Measurements from ENCODE around the gene GSTA5.
A peak's percentile ranks its signal among the peaks of the same experiment; 100 is the strongest.
"Not testable (repeated sequence)": the region's sequence is repeated elsewhere in the genome, so short reads cannot be mapped to it uniquely, and the experiment has no call there.

Gene GSTA5

GRCh38 chr6:52877786-52878185, 37.2 kb upstream of the GSTA5 start:
- no peak overlapping the region for H3K4me3 ChIP-seq (ENCODE audit: control insufficient read depth, low read depth, low read length)
- no peak for TF ChIP-seq CTCF (conservative IDR thresholded peaks at IDR 0.05; ENCODE audit: control insufficient read depth, insufficient read depth, low read depth, low read length)
- no peak for DNase-seq (ENCODE audit: low read depth)

GRCh38 chr6:52877168-52877567, 36.6 kb upstream of the GSTA5 start:
- peak; percentile 90 for DNase-seq (ENCODE audit: low read depth)
- H3K4me3 ChIP-seq (ENCODE audit: control insufficient read depth, low read depth, low read length), result no peak overlapping the region
- TF ChIP-seq CTCF (conservative IDR thresholded peaks at IDR 0.05; ENCODE audit: control insufficient read depth, insufficient read depth, low read depth, low read length), result no peak

GRCh38 chr6:52876056-52876787, 35.6 kb upstream of the GSTA5 start:
- TF ChIP-seq CTCF (conservative IDR thresholded peaks at IDR 0.05; ENCODE audit: control insufficient read depth, insufficient read depth, low read depth, low read length), result no peak
- DNase-seq (ENCODE audit: low read depth), result no peak
- H3K4me3 ChIP-seq (ENCODE audit: control insufficient read depth, low read depth, low read length), result no peak overlapping the region

GRCh38 chr6:52872031-52872430, 31.4 kb upstream of the GSTA5 start:
- no peak overlapping the region for H3K4me3 ChIP-seq (ENCODE audit: control insufficient read depth, low read depth, low read length)
- no peak for TF ChIP-seq CTCF (conservative IDR thresholded peaks at IDR 0.05; ENCODE audit: control insufficient read depth, insufficient read depth, low read depth, low read length)
- no peak for DNase-seq (ENCODE audit: low read depth)

- H3K4me3 ChIP-seq (ENCODE audit: control insufficient read depth, low read depth, low read length), result no peak overlapping the region
- TF ChIP-seq CTCF (conservative IDR thresholded peaks at IDR 0.05; ENCODE audit: control insufficient read depth, insufficient read depth, low read depth, low read length), result no peak
- DNase-seq (ENCODE audit: low read depth), result no peak
Observed at GRCh38 chr6:52871621-52872020, 31.0 kb upstream of the GSTA5 start.

GRCh38 chr6:52870335-52871091, 29.9 kb upstream of the GSTA5 start:
- not testable (repeated sequence) for H3K4me3 ChIP-seq (ENCODE audit: control insufficient read depth, low read depth, low read length)
- DNase-seq (ENCODE audit: low read depth), result peak; percentile 10

GRCh38 chr6:52868899-52869298, 28.3 kb upstream of the GSTA5 start:
- DNase-seq (ENCODE audit: low read depth); H3K4me3 ChIP-seq (ENCODE audit: control insufficient read depth, low read depth, low read length): not testable (repeated sequence)
